RCC 7860 (cell line): ENCODE data around the gene CMIP.

ENCODE experiments used
- DNase-seq: peaks from one replicate; pipeline ENCODE4 v3.0.0-alpha.2; 2015; ENCODE audit warnings: low spot score
- FAIRE-seq: peaks from 2 replicates; lab custom pipeline; 2012; peaks lifted over from hg19 to GRCh38; lab: Jason Lieb, UNC

The CMIP gene

GRCh38 chr16:81526935-81527334, 82.3 kb downstream of the CMIP start:
- DNase-seq = no peak
- FAIRE-seq = no peak

- FAIRE-seq (no peak), DNase-seq (no peak)
These were observed 83.0 kb downstream of the CMIP start for GRCh38 chr16:81527477-81528178.

GRCh38 chr16:81528256-81528655, 83.6 kb downstream of the CMIP start:
- DNase-seq (no peak), FAIRE-seq (no peak)

- DNase-seq (peak; percentile 46), FAIRE-seq (no peak)
These were observed 85.7 kb downstream of the CMIP start for GRCh38 chr16:81530296-81530721.

GRCh38 chr16:81530814-81531213, 86.2 kb downstream of the CMIP start:
- FAIRE-seq (no peak), DNase-seq (no peak)

- DNase-seq = peak; percentile 91
These were observed 86.8 kb downstream of the CMIP start for GRCh38 chr16:81531419-81531821.

GRCh38 chr16:81532491-81533174, 88.0 kb downstream of the CMIP start:
- DNase-seq (peak; percentile 98), FAIRE-seq (peak; percentile 91)

More at GRCh38 chr16:81531419-81531821, 86.8 kb downstream of the CMIP start:
- FAIRE-seq = peak; percentile 92

- DNase-seq = no peak
- FAIRE-seq = no peak
These were observed 88.5 kb downstream of the CMIP start for GRCh38 chr16:81533175-81533507.

- no peak for DNase-seq
- no peak for FAIRE-seq
These were observed 91.2 kb downstream of the CMIP start for GRCh38 chr16:81535679-81536360.

- FAIRE-seq (no peak), DNase-seq (no peak)
These were observed 92.0 kb downstream of the CMIP start for GRCh38 chr16:81536648-81537047.

GRCh38 chr16:81537721-81538561, 93.3 kb downstream of the CMIP start:
- no peak for DNase-seq
- FAIRE-seq = no peak

GRCh38 chr16:81539009-81539758, 94.6 kb downstream of the CMIP start:
- DNase-seq = no peak
- FAIRE-seq = no peak

- DNase-seq = no peak
- no peak for FAIRE-seq
These were observed 95.3 kb downstream of the CMIP start for GRCh38 chr16:81539759-81540472.

GRCh38 chr16:81541314-81541713, 96.7 kb downstream of the CMIP start:
- DNase-seq (no peak), FAIRE-seq (no peak)

GRCh38 chr16:81542609-81543570, 98.3 kb downstream of the CMIP start:
- FAIRE-seq = no peak
- DNase-seq = no peak

- no peak for DNase-seq
- FAIRE-seq = no peak
These were observed 99.0 kb downstream of the CMIP start for GRCh38 chr16:81543571-81543970.

GRCh38 chr16:81544261-81544660, 99.7 kb downstream of the CMIP start:
- FAIRE-seq (no peak), DNase-seq (no peak)

- DNase-seq (no peak), FAIRE-seq (no peak)
These were observed 100.2 kb downstream of the CMIP start for GRCh38 chr16:81544700-81545271.
